OCI-LY7 (cell line): ENCODE results near the gene SLC19A3.

Experiments used
- CTCF ChIP-seq: fragments of 200-600 bp; sonication (generic); conservative IDR thresholded peaks from 2 replicates; pipeline ENCODE4 v1.5.1; 2014; ENCODE audit warnings: mild to moderate bottlenecking, antibody characterized with exemption, low read length, moderate library complexity, mixed read lengths
- EZH2phosphoT487 ChIP-seq: fragments of 200-600 bp; sonication (generic); IDR thresholded peaks from 2 replicates; pipeline ENCODE4 v1.6.1; 2018; ENCODE audit warnings: low read depth, borderline replicate concordance, mild to moderate bottlenecking, mixed run types, antibody characterized with exemption, low read length, moderate library complexity, mixed read lengths

DNA sequence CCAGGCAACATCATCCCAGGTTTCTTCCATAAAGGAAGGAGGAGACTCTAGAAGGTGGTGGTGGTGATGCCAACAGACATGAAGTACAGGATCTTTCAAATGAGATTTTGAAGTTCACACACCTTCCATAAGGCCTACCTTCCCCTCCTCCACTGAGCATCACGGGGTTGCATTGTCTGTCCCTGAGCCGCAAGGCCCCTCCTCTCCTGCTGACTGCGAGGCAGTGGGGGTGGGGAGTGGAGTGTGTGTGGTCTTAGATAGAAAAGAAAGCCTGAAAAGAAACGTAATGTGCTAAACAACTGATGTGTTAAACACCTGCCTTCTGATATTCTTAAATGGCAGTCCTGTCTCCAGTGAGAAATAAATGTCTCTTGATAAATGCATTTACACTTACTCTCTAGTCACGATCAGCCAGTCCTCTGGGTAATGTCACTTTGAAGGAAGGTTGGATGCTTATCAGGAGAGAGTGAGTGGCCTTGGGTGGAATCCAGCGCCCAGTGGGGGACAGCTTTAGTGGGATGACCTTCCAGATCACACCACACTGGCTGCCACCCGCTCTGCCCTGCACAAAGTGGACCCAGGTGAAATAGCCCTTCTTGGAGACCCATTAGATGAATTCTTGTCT lies 56.7 kb downstream of the SLC19A3 start:
- TF ChIP-seq CTCF: no peak
- no peak for TF ChIP-seq EZH2phosphoT487
